ENCODE data around the gene STARD8.

Gene STARD8

DNA sequence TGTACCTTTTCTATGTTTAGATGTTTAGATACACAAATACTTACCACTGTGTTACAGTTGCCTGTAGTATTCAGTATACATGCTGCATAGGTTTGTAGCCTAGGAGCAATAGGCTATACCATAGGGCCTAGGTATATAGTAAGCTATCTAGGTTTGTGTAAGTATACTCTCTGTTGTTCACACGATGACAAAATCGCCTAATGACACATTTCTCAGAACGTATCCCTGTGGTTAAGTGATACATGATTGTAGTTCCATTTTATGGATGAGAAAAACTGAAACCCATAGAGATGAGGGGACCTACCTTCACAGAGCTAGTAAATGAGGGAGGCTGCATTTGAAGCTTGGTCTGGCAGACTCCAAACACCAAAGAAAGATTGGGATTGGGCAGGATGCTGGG, 102.0 kb downstream of the STARD8 start:
- DNase-seq (ENCODE audit: low read depth in 2 of 2), result no peak

DNA sequence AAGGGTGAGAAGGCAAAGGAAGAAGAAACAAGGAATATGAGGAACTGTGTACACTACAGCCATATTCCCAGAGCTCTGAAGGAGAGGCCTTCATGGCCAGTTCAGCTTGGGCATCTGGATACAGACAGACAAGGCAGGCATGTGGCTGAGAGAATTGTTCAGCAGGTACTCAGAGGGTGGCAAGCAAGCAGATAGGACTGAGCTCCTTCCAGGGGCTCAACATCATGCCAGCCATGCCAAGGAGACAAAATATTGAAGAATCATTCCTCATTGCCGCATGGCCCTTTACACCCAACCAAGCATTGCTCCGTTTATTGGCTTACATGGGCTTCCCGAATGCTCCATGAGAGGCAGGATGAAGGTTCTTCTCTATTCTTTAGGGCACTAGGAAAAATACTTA, 102.8 kb downstream of the STARD8 start:
- no peak for DNase-seq (ENCODE audit: low read depth in 2 of 2)

DNA sequence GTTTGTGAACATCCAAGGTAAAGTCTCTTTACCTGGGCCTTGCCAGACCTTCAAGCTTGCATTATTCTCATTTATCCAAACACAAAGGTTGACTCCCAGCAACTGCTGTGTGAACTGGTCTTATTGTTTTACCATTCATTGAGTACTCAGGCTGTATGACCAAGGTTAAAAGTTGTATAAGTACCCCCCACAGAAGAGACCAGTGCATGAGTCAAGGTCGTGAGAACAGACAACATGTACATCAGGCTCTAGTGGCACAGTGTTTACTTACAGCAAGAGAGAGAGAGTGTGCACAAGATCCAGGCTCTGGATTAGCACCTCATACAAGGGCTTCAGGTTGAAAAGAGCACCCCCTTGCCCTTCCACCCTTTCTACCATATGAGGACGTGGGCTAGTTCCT, 103.9 kb downstream of the STARD8 start:
- no peak for DNase-seq (ENCODE audit: low read depth in 2 of 2)

DNA sequence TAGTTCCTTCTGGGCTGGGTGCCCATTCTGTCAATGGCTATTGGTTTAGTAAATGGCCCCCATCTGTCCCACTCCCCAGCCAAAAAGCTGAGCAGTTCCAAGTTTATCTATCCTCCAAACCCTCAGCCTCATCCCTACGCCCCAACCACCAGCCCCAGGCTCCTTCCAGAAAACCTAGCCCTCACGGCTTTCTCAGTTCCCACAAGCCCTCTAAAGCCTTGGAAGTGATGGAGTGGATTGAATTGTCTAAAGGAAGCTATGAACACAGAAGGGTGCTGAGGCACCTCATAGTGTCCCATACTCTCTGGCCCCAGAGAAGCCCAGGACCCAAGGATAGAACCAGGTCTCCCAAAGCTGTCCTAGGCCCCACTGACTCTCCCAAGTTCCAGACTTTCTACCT, 105.8 kb downstream of the STARD8 start:
- DNase-seq (ENCODE audit: low read depth in 2 of 2), result no peak

DNA sequence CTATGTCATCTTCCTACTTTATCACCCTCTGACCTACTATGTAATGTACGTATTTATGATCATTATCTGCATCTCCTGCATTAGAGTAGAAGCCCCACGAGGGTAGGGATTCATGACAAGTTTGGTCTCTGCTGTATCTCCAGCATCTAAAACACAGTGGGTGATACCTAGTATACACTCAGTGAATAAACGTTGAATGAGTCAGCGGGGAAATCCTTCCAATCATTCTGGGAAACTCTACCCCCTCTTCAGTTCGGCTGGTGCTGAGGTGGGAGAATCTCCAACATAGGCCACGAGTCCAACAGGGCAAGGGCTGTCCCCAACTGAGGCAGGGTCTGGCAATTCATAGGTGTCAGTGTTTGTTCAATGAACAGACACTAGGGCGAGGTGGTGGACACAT, 106.9 kb downstream of the STARD8 start:
- DNase-seq (ENCODE audit: low read depth in 2 of 2), result no peak

DNA sequence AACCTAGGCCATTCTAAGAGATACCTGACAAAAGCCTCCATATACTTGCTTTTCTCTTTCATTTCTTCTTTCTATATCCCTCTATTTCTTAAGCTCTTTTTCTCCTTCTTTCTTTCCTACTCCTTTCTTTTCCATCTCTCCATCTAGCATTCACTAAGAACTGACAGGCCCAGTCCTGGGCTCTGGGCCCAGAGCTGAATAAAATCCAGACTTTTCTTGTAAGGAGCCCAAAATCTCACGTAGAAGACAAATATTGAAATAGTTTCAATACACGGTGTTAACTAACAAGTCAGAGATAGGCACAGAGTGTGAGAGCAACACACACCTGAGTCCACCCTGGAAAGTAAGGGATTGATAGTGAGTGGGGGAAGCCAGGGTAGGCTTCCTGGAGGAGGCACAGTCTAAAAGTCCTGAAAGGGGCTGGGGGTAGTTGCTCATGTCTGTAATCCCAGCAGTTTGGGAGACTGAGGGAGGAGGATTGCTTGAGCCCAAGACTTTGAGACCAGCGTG, 108.2 kb downstream of the STARD8 start:
- DNase-seq (ENCODE audit: low read depth in 2 of 2), result no peak

DNA sequence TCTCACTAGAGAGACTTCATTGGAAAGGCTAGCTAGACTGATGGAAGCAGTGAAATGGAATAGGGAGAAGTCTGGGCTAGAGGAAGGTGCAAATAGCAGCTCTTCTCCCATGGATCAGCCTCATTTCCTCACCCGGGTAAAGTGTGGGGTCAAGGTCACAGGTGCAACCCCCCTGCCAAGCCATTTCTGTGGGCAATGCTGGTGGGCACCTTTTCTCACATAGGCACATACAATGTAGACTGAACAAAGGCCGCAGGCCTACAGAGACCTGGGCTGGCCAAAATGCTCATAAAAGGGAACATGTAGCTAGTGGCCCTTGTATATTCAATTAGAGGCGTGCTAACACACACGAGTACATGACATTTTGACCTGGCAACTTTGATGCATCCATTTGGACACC, 109.9 kb downstream of the STARD8 start:
- no peak for DNase-seq (ENCODE audit: low read depth in 2 of 2)

DNA sequence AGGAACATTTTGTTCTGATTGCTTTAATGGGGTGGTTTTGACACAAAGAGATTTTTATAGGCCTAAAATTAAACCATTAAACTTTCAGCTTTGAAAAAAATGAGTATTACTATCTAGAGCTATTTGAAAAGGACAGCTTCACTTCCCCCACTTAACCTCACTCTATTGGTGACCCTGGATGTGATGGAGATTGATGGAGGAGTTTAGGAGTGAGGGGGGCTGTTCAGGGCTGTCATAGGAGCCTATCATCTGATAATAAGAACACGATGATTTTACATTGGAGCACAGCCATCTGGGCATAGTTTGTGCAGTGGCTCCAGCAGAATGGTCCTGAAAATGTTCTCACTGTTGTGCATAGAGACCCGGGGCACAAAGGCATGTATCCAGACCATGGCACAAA, 110.3 kb downstream of the STARD8 start:
- no peak for DNase-seq (ENCODE audit: low read depth in 2 of 2)

DNA sequence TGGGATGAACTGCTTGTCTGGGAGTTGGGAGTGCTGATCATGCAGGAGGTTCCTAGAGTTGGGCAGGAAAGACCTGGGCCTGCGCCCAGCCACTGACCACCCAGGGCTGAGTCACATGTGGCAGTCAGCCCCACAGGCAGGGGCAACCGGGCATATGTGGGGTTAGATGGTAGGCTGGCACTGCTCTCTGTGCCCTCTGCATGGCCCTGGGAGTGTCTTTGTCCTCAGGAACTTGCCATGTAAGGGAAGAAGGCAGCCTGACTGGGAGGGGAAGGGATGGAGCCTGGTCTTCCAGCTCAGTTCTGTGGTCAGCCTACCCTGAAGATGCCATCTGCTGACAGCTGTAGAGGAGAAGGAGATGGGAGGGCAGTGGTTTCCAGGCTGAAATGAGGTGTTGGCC, 111.2 kb downstream of the STARD8 start:
- no peak for DNase-seq (ENCODE audit: low read depth in 2 of 2)

DNA sequence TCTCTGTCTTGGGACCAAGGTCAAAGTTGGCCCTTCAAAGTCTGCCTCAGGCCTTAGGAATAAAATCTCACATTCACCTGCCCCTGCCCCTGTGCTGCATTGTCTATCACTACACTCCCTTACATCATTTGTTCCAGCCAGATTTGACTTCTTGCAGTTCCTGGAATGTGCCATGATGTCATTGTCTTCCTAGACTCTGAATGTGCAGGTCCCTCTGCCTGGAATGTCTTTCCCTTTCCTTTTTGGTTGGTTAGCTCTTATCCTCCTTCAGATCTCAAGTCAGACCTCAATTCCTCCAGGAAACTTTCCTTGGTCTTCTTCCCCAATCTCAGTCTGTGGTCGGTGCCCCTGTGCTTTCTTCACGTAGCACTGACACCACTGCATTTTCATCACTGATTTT, 113.6 kb downstream of the STARD8 start:
- no peak for DNase-seq (ENCODE audit: low read depth in 2 of 2)

DNA sequence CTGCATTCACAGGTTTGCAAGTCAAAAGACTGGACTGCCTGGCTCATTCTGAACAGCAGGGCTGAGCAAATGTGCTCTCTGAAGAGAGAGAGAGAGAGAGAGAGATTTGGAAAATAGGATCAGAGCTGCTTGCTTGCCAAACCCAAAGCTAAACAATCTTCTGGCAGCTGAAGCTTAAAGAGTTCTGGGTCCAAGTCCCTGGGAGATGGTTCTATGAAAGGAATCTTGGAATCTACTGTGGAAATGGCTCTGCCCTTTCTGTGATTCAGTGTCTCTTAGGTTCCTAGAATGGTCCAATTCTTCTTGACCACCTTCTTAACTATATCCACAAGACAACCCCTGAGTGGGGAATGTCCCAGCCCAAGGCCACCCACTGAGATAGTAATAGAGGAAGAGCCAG, 115.3 kb downstream of the STARD8 start:
- no peak for DNase-seq (ENCODE audit: low read depth in 2 of 2)

DNA sequence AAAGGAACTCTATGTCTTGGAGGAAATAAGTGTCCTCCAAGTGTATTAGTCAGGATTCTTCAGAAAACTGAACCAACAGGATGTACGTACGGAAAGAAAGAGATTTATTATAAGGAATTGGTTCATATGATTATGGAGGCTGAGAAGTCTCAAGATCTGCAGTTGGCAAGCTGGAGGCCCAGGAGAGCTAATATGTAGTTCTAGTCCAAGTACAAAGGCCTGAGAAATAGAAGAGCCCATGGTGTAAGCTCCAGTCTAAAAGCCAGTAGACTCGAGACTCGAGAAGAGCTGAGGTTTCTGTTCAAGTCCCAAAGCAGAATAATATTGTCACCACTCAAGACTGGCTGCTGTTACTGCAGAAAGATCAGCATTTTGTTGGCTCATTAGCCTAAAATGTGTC, 116.0 kb downstream of the STARD8 start:
- DNase-seq (ENCODE audit: low read depth in 2 of 2), result no peak

Measured in stimulated activated CD4-positive, alpha-beta T cell treated with anti-CD3 and anti-CD28 coated beads, Interleukin-1b, Interleukin-23, amount 100 ng/mL, for 4 hours (primary cell).